Osteoblast (primary cell): ENCODE data around the gene GKN1. TPM values are rescaled to one million over a fixed set of nuclear protein-coding genes. Genes with fewer than 3 reads are reported as not detected.

Experiments
- DNase-seq: peaks from one replicate; pipeline ENCODE4 v3.0.0; 2011; ENCODE audit warnings: low spot score, mixed read lengths; ENCODE audit not compliant: insufficient read length; ENCODE audit errors: missing footprints
- H2AFZ ChIP-seq: 2 replicates; pipeline ENCODE4 v1.6.0; 2011; ENCODE audit warnings: mild to moderate bottlenecking, low read length
- H3K27ac ChIP-seq: 2 replicates; pipeline ENCODE4 v1.5.1; 2011; ENCODE audit warnings: mild to moderate bottlenecking, low read depth, low read length, moderate library complexity
- H3K27me3 ChIP-seq: 2 replicates; pipeline ENCODE4 v1.6.0; 2012; ENCODE audit warnings: mild to moderate bottlenecking, control low read depth, inconsistent platforms, low read length, moderate library complexity; ENCODE audit not compliant: insufficient read depth
- H3K36me3 ChIP-seq: 2 replicates; pipeline ENCODE4 v1.5.1; 2011; ENCODE audit warnings: mild to moderate bottlenecking, low read length, control low read depth, moderate library complexity; ENCODE audit not compliant: insufficient read depth
- H3K4me1 ChIP-seq: 2 replicates; pipeline ENCODE4 v1.5.1; 2011; ENCODE audit warnings: mild to moderate bottlenecking, low read length, control low read depth, moderate library complexity; ENCODE audit not compliant: insufficient read depth
- H3K4me2 ChIP-seq: 2 replicates; pipeline ENCODE4 v1.6.0; 2011; ENCODE audit warnings: mild to moderate bottlenecking, low read length; ENCODE audit not compliant: insufficient read depth
- H3K4me3 ChIP-seq: fragments of 200-600 bp; sonication (generic); 3 replicates; pipeline ENCODE4 v1.5.1; 2012; ENCODE audit warnings: mild to moderate bottlenecking, low read length, inconsistent platforms; ENCODE audit not compliant: insufficient read depth
- H3K79me2 ChIP-seq: 2 replicates; pipeline ENCODE4 v1.6.0; 2012; ENCODE audit warnings: mild to moderate bottlenecking, low read length, control low read depth, inconsistent platforms; ENCODE audit not compliant: insufficient read depth
- H3K9me3 ChIP-seq: 2 replicates; pipeline ENCODE4 v1.5.1; 2011; ENCODE audit warnings: low read depth, low read length, control low read depth
- H4K20me1 ChIP-seq: 2 replicates; pipeline ENCODE4 v1.6.0; 2012; ENCODE audit warnings: mild to moderate bottlenecking, low read length, control low read depth; ENCODE audit not compliant: insufficient read depth
- total RNA-seq: library from RNA; depleted of rRNA; stranded (reverse); fragments of >200 nt; gene quantifications from 2 replicates; pipeline ENCODE4 v1.2.3, GENCODE V29; 2012
- TF ChIP-seq, protein P1 (sequence below): IDR thresholded peaks from 2 replicates; pipeline ENCODE4 v1.5.1; 2011; ENCODE audit warnings: mild to moderate bottlenecking, low read depth, low read length, moderate library complexity; ENCODE audit errors: extremely low read depth

Gene GKN1
- total RNA-seq, 1 donor: not detected

- peaks cover 79% of the 10 kb centered on the region for H4K20me1 ChIP-seq
- H2AFZ ChIP-seq: no peak overlapping the region
- peaks cover 8% of the 10 kb centered on the region for H3K36me3 ChIP-seq
- peaks cover 25% of the 10 kb centered on the region for H3K4me1 ChIP-seq
- peaks cover 100% of the 10 kb centered on the region for H3K79me2 ChIP-seq
- no peak overlapping the region for H3K4me3 ChIP-seq
- DNase-seq: no peak
- TF ChIP-seq, protein P1, sequence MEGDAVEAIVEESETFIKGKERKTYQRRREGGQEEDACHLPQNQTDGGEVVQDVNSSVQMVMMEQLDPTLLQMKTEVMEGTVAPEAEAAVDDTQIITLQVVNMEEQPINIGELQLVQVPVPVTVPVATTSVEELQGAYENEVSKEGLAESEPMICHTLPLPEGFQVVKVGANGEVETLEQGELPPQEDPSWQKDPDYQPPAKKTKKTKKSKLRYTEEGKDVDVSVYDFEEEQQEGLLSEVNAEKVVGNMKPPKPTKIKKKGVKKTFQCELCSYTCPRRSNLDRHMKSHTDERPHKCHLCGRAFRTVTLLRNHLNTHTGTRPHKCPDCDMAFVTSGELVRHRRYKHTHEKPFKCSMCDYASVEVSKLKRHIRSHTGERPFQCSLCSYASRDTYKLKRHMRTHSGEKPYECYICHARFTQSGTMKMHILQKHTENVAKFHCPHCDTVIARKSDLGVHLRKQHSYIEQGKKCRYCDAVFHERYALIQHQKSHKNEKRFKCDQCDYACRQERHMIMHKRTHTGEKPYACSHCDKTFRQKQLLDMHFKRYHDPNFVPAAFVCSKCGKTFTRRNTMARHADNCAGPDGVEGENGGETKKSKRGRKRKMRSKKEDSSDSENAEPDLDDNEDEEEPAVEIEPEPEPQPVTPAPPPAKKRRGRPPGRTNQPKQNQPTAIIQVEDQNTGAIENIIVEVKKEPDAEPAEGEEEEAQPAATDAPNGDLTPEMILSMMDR: no peak
- H3K27me3 ChIP-seq: no peaks in the 10 kb centered on the region
- no peaks in the 10 kb centered on the region for H3K9me3 ChIP-seq
- no peak overlapping the region for H3K4me2 ChIP-seq
- H3K27ac ChIP-seq: no peak overlapping the region
Measured at GRCh38 chr2:69021727-69022126, 47.3 kb downstream of the GKN1 start.

- Histone ChIP-seq H3K27me3 (no peaks in the 10 kb centered on the region), H3K9me3 (no peaks in the 10 kb centered on the region), H3K4me2 (no peak overlapping the region), H2AFZ (no peak overlapping the region), H4K20me1 (peaks cover 77% of the 10 kb centered on the region), H3K36me3 (peaks cover 8% of the 10 kb centered on the region), H3K27ac (no peak overlapping the region), H3K79me2 (peaks cover 100% of the 10 kb centered on the region), H3K4me1 (peaks cover 17% of the 10 kb centered on the region), H3K4me3 (no peak overlapping the region)
- TF ChIP-seq, protein P1: no peak
- DNase-seq: no peak
Measured at GRCh38 chr2:69022548-69022947, 48.1 kb downstream of the GKN1 start.

- no peak for DNase-seq
- H3K27me3 ChIP-seq: no peaks in the 10 kb centered on the region
- H3K4me1 ChIP-seq: peaks cover 10% of the 10 kb centered on the region
- no peak overlapping the region for H3K4me3 ChIP-seq
- TF ChIP-seq, protein P1: no peak
- no peak overlapping the region for H2AFZ ChIP-seq
- no peaks in the 10 kb centered on the region for H3K9me3 ChIP-seq
- H3K27ac ChIP-seq: no peak overlapping the region
- H3K4me2 ChIP-seq: no peak overlapping the region
- H3K36me3 ChIP-seq: peaks cover 4% of the 10 kb centered on the region
- H3K79me2 ChIP-seq: peaks cover 100% of the 10 kb centered on the region
- H4K20me1 ChIP-seq: peaks cover 70% of the 10 kb centered on the region
Measured at GRCh38 chr2:69023236-69023635, 48.8 kb downstream of the GKN1 start.

GRCh38 chr2:69026026-69026425 is 51.6 kb downstream of the GKN1 start:
- Histone ChIP-seq H2AFZ (no peak overlapping the region), H3K4me3 (no peak overlapping the region), H4K20me1 (peaks cover 55% of the 10 kb centered on the region), H3K36me3 (no peaks in the 10 kb centered on the region), H3K79me2 (peaks cover 92% of the 10 kb centered on the region), H3K27ac (no peak overlapping the region), H3K27me3 (no peaks in the 10 kb centered on the region), H3K9me3 (no peaks in the 10 kb centered on the region), H3K4me1 (peaks cover 2% of the 10 kb centered on the region), H3K4me2 (no peak overlapping the region)
- TF ChIP-seq, protein P1: peak; percentile 59
- no peak for DNase-seq
